SK-N-MC (cell line): ENCODE data around the gene CD19.
"Not testable (repeated sequence)": the region's sequence is repeated elsewhere in the genome, so short reads cannot be mapped to it uniquely, and the experiment has no call there.

Experiments
- DNase-seq: peaks from one replicate; pipeline ENCODE4 v3.0.0-alpha.2; 2011; ENCODE audit warnings: low read depth, low spot score
- H3K27ac ChIP-seq: fragments of 200-600 bp; sonication (generic); 2 replicates; pipeline ENCODE4 v1.5.1; 2016; ENCODE audit warnings: mixed run types
- H3K36me3 ChIP-seq: fragments of 200-600 bp; sonication (generic); 2 replicates; pipeline ENCODE4 v1.6.1; 2017; ENCODE audit warnings: antibody characterized with exemption, low read length, mixed read lengths; ENCODE audit not compliant: insufficient read depth
- H3K4me3 ChIP-seq: fragments of 200-600 bp; sonication (generic); 2 replicates; pipeline ENCODE4 v1.5.1; 2016
- H3K9ac ChIP-seq: fragments of 200-600 bp; sonication (generic); 2 replicates; pipeline ENCODE4 v1.8.0; 2017; ENCODE audit warnings: mixed run types, mixed read lengths; ENCODE audit not compliant: insufficient read length
- H3K9me3 ChIP-seq: fragments of 200-600 bp; sonication (generic); 2 replicates; pipeline ENCODE4 v1.6.1; 2017; ENCODE audit warnings: low read depth, mild to moderate bottlenecking, antibody characterized with exemption, low read length, moderate library complexity, mixed read lengths
- EZH2 ChIP-seq: fragments of 200-600 bp; sonication (generic); IDR thresholded peaks from one replicate; pipeline ENCODE4 v1.6.1; 2017; ENCODE audit warnings: antibody characterized with exemption
- FOXP2 ChIP-seq: optimal IDR thresholded peaks from 2 replicates; pipeline ENCODE3; 2011; ENCODE audit warnings: mild to moderate bottlenecking, moderate library complexity; ENCODE audit not compliant: insufficient read depth; ENCODE audit errors: extremely low read length, control extremely low read depth
- POLR2AphosphoS5 ChIP-seq: IDR thresholded peaks from 2 replicates; pipeline ENCODE4 v1.6.1; 2012; ENCODE audit warnings: mild to moderate bottlenecking, low read depth, low read length, borderline replicate concordance

The CD19 gene

GRCh38 chr16:28964072-28964471, 32.3 kb downstream of the CD19 start:
- TF ChIP-seq FOXP2 (no peak), EZH2 (no peak), POLR2AphosphoS5 (no peak)
- no peak overlapping the region for H3K4me3 ChIP-seq
- H3K9me3 ChIP-seq, result no peaks in the 10 kb centered on the region
- peaks cover 47% of the 10 kb centered on the region for H3K36me3 ChIP-seq
- no peak overlapping the region for H3K27ac ChIP-seq
- H3K9ac ChIP-seq, result no peak overlapping the region
- DNase-seq, result no peak

DNA sequence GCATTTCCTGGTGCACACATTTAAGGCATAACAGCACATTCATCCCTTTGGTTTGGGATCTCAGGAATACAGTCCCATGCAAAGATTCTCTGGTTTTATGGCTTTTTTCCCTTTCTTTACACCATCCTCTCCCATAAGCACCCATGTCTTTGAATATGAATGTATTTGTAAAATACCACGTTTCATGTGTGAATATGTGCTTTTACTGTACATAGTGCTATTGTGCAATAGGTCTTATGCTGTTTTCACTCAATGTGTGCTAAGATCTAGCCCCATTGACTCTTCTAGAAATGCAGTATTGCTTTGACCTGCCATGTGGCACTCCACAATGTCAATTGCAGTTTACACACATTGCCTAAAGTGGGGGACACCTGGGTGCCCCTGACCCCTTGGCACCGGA, 32.7 kb downstream of the CD19 start:
- H3K4me3 ChIP-seq, result no peak overlapping the region
- no peak for DNase-seq
- peaks cover 43% of the 10 kb centered on the region for H3K36me3 ChIP-seq
- no peaks in the 10 kb centered on the region for H3K9me3 ChIP-seq
- H3K9ac ChIP-seq, result no peak overlapping the region
- H3K27ac ChIP-seq, result no peak overlapping the region
- TF ChIP-seq POLR2AphosphoS5, result no peak
- TF ChIP-seq EZH2, result no peak
- TF ChIP-seq FOXP2, result no peak

DNA sequence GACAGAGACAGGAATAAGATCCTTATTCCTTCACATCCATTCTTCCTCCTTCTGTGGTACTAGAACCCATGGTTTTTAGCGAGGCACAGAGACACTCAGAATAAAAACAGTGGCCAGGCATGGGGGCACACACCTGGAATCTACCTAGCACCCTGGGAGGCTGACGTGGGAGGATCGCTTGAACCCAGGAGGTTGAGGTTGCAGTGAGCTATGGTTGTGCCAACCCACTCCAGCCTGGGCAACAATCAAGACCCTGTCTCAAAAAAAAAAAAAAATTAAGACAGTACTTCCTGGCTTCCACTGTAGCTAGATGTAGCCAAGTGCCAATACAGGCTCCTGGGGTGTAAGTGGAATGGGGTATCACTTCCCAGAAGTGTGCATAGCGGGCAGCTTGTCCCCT, 35.4 kb downstream of the CD19 start:
- no peak for DNase-seq
- Histone ChIP-seq H3K4me3 (no peak overlapping the region), H3K9me3 (no peaks in the 10 kb centered on the region), H3K27ac (no peak overlapping the region), H3K9ac (peak overlapping the region; percentile 26), H3K36me3 (peaks cover 26% of the 10 kb centered on the region; the same call in 1 of the 2 replicates)
- TF ChIP-seq POLR2AphosphoS5 (no peak), FOXP2 (no peak)

- not testable (repeated sequence) for H3K27ac ChIP-seq, DNase-seq, H3K9me3 ChIP-seq, H3K9ac ChIP-seq, H3K4me3 ChIP-seq, H3K36me3 ChIP-seq
Observed at GRCh38 chr16:28969696-28970095, 37.9 kb downstream of the CD19 start.

GRCh38 chr16:28974007-28974436, 42.3 kb downstream of the CD19 start:
- no peaks in the 10 kb centered on the region for H3K9me3 ChIP-seq
- peak overlapping the region; percentile 93 for H3K4me3 ChIP-seq
- DNase-seq, result peak; percentile 10
- peak overlapping the region; percentile 58; the same call in 1 of the 2 replicates for H3K27ac ChIP-seq
- H3K9ac ChIP-seq, result peak overlapping the region; percentile 87
- no peak for TF ChIP-seq POLR2AphosphoS5
- TF ChIP-seq EZH2, result no peak
- TF ChIP-seq FOXP2, result no peak
- no peaks in the 10 kb centered on the region for H3K36me3 ChIP-seq

- DNase-seq, result peak; percentile 55
- Histone ChIP-seq H3K9ac (peak within 1 kb of the TSS; percentile 87), H3K27ac (peak within 1 kb of the TSS; percentile 58; the same call in 1 of the 2 replicates), H3K9me3 (no peaks in the 10 kb centered on the region), H3K36me3 (no peaks in the 10 kb centered on the region), H3K4me3 (peak within 1 kb of the TSS; percentile 93)
- TF ChIP-seq EZH2 (no peak), POLR2AphosphoS5 (peak; percentile 81), FOXP2 (no peak)
Observed at GRCh38 chr16:28974437-28975157, 42.8 kb downstream of the CD19 start, which contains the start of gene SPNS1. Gene SPNS1, plus strand, starts transcription at chr16:28974778. Its CDS starts 374 bp downstream, at chr16:28975152.

DNA sequence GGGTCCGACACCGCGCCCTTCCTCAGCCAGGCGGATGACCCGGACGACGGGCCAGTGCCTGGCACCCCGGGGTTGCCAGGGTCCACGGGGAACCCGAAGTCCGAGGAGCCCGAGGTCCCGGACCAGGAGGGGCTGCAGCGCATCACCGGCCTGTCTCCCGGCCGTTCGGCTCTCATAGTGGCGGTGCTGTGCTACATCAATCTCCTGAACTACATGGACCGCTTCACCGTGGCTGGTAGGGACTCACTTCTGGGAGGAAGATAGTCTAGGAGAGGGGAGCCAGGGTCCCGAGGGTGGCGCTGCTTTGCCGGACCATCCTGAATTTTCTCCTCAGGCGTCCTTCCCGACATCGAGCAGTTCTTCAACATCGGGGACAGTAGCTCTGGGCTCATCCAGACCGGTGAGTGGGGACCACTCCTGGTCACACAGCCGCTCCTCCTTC, 43.4 kb downstream of the CD19 start:
- no peak for DNase-seq
- Histone ChIP-seq H3K9me3 (no peaks in the 10 kb centered on the region), H3K4me3 (peak overlapping the region; percentile 93), H3K27ac (no peak overlapping the region), H3K9ac (peak overlapping the region; percentile 87), H3K36me3 (no peaks in the 10 kb centered on the region)
- TF ChIP-seq POLR2AphosphoS5 (no peak), FOXP2 (no peak), EZH2 (no peak)

DNA sequence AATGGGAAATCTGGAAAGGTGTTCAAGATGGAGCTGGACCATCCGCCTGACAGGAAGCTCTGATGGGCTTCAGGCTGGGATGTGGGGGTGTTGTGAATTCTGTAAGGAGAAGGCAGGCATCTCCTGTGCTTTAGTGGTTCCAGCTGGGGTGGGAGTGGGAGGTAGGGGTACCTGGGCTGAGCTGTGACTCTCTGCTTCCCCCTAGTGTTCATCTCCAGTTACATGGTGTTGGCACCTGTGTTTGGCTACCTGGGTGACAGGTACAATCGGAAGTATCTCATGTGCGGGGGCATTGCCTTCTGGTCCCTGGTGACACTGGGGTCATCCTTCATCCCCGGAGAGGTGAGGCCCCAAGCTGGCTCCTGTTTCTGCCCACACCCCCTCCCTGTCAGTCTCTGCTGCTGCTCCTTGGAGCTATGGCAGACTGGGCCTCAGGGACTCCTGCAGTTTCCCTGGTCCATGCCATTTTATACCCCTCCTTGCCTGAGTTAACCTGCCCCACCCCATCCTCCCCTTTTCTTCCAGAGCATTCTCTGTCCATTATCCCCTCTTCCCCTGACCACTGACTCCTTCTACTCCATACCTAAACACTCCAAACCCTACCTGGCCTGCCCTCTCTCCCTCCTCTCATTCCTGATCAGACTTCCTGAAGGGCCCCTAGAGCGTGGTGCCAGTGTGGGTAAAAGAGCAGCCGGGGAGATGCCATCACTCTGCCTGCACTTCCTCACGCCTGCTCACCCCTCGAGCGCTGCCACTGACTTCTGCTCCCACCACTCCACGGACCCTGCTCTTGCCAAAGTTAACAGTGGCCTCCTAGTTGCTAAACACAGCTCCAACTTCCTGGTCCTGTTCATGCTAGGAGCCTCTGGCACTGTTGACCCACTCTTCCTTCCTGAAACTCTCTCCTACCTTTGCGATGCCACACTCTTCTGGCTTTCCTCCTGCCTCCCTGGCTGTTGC, 46.2 kb downstream of the CD19 start:
- Histone ChIP-seq H3K9me3 (no peaks in the 10 kb centered on the region), H3K27ac (no peak overlapping the region), H3K9ac (no peak overlapping the region), H3K4me3 (no peak overlapping the region), H3K36me3 (no peaks in the 10 kb centered on the region)
- TF ChIP-seq POLR2AphosphoS5, result no peak
- no peak for TF ChIP-seq EZH2
- TF ChIP-seq FOXP2, result no peak
- DNase-seq, result no peak

GRCh38 chr16:28980330-28980729, 48.6 kb downstream of the CD19 start:
- H3K9me3 ChIP-seq, H3K27ac ChIP-seq, H3K9ac ChIP-seq, DNase-seq, H3K4me3 ChIP-seq, H3K36me3 ChIP-seq: not testable (repeated sequence)
